ENCODE data around the gene EXOC6B. TPM values are rescaled to one million over a fixed set of nuclear protein-coding genes. Genes with fewer than 3 reads are reported as not detected.

The EXOC6B gene
- total RNA-seq, 2 experiments from 2014 or later: 16.9 to 17.5 TPM

GRCh38 chr2:72134408-72134996 is 691.3 kb downstream of the EXOC6B start:
- CTCF ChIA-PET: no interaction called here
- H3K36me3 ChIP-seq (ENCODE audit: insufficient read depth, low read length): no peaks in the 10 kb centered on the region
- intact Hi-C loops (cut with DNase I, micrococcal nuclease): no loop called here
- no peak for ATAC-seq (ENCODE audit: poor library complexity)
- H3K4me3 ChIP-seq (ENCODE audit: low read length): no peak overlapping the region
- TF ChIP-seq CTCF (IDR thresholded peaks at IDR 0.05): no peak
- peaks cover 5% of the 10 kb centered on the region for H3K4me1 ChIP-seq (ENCODE audit: insufficient read depth, low read length)
- peaks cover 0 to 12% of the 10 kb centered on the region in 2 experiments for H3K9me3 ChIP-seq (ENCODE audit: control insufficient read depth in 1 of 2, insufficient read depth in 1 of 2, low read length in 2 of 2)
- no peaks in the 10 kb centered on the region for H3K9me3 Mint-ChIP-seq
- peaks cover 4% of the 10 kb centered on the region for H3K4me1 Mint-ChIP-seq (ENCODE audit: low read depth)
- H3K27ac ChIP-seq (ENCODE audit: low read depth in 1 of 2, low read length in 2 of 2): no peak overlapping the region
- POLR2A ChIA-PET: no interaction called here
- H3K27ac Mint-ChIP-seq: no peak overlapping the region
- no peaks in the 10 kb centered on the region for H3K27me3 ChIP-seq (ENCODE audit: control insufficient read depth in 1 of 2, insufficient read depth in 2 of 2, low read length in 2 of 2)
- no peak for DNase-seq
- H3K27me3 Mint-ChIP-seq: peaks cover 14% of the 10 kb centered on the region
- H3K36me3 Mint-ChIP-seq (ENCODE audit: low read depth): no peaks in the 10 kb centered on the region
- H3K4me3 Mint-ChIP-seq: no peak overlapping the region

- Histone ChIP-seq H3K27ac (ENCODE audit: low read depth in 1 of 2, low read length in 2 of 2) (no peak overlapping the region), H3K36me3 (ENCODE audit: insufficient read depth, low read length) (no peaks in the 10 kb centered on the region), H3K4me1 (ENCODE audit: insufficient read depth, low read length) (peaks cover 5% of the 10 kb centered on the region), H3K4me3 (ENCODE audit: low read length) (no peak overlapping the region), H3K9me3 (ENCODE audit: control insufficient read depth in 1 of 2, insufficient read depth in 1 of 2, low read length in 2 of 2) (peaks cover 0 to 12% of the 10 kb centered on the region in 2 experiments), H3K27me3 (ENCODE audit: control insufficient read depth in 1 of 2, insufficient read depth in 2 of 2, low read length in 2 of 2) (no peaks in the 10 kb centered on the region)
- ChIA-PET POLR2A (no interaction called here), CTCF (no interaction called here)
- DNase-seq: no peak
- intact Hi-C loops (cut with DNase I, micrococcal nuclease): no loop called here
- no peak overlapping the region for H3K4me3 Mint-ChIP-seq
- H3K27me3 Mint-ChIP-seq: peaks cover 18% of the 10 kb centered on the region
- ATAC-seq (ENCODE audit: poor library complexity): no peak
- H3K9me3 Mint-ChIP-seq: no peaks in the 10 kb centered on the region
- peaks cover 4% of the 10 kb centered on the region for H3K4me1 Mint-ChIP-seq (ENCODE audit: low read depth)
- H3K36me3 Mint-ChIP-seq (ENCODE audit: low read depth): no peaks in the 10 kb centered on the region
- TF ChIP-seq CTCF (IDR thresholded peaks at IDR 0.05): no peak
- H3K27ac Mint-ChIP-seq: no peak overlapping the region
These were observed 692.0 kb downstream of the EXOC6B start for GRCh38 chr2:72133721-72134407.

- no peaks in the 10 kb centered on the region for H3K36me3 ChIP-seq (ENCODE audit: insufficient read depth, low read length)
- Mint-ChIP-seq H3K27ac (no peak overlapping the region), H3K4me3 (no peak overlapping the region), H3K27me3 (peaks cover 19% of the 10 kb centered on the region), H3K9me3 (no peaks in the 10 kb centered on the region), H3K4me1 (ENCODE audit: low read depth) (peaks cover 4% of the 10 kb centered on the region), H3K36me3 (ENCODE audit: low read depth) (no peaks in the 10 kb centered on the region)
- no peak overlapping the region for H3K4me3 ChIP-seq (ENCODE audit: low read length)
- TF ChIP-seq CTCF (IDR thresholded peaks at IDR 0.05): no peak
- intact Hi-C loops (cut with DNase I, micrococcal nuclease): no loop called here
- ChIA-PET CTCF (no interaction called here), POLR2A (no interaction called here)
- H3K27me3 ChIP-seq (ENCODE audit: control insufficient read depth in 1 of 2, insufficient read depth in 2 of 2, low read length in 2 of 2): no peaks in the 10 kb centered on the region
- DNase-seq (peak in 1 of 14 experiments; percentile 5), ATAC-seq (ENCODE audit: poor library complexity) (no peak)
- H3K9me3 ChIP-seq (ENCODE audit: control insufficient read depth in 1 of 2, insufficient read depth in 1 of 2, low read length in 2 of 2): peaks cover 0 to 12% of the 10 kb centered on the region in 2 experiments
- no peak overlapping the region for H3K27ac ChIP-seq (ENCODE audit: low read depth in 1 of 2, low read length in 2 of 2)
- H3K4me1 ChIP-seq (ENCODE audit: insufficient read depth, low read length): peaks cover 5% of the 10 kb centered on the region
These were observed 692.7 kb downstream of the EXOC6B start for GRCh38 chr2:72132981-72133720.
